ENCODE results near the gene CITED2. TPM values are rescaled to one million over a fixed set of nuclear protein-coding genes. Genes with fewer than 3 reads are reported as not detected.

CITED2 gene
- total RNA-seq, 2 experiments from 2014 or later = 36.2 to 38.7 TPM

GRCh38 chr6:139380168-139380567 lies 5.7 kb upstream of the CITED2 start:
- DNase-seq (no peak), ATAC-seq (no peak)
- CTCF ChIA-PET = interaction anchor here (1.5 kb wide), 1 partner anchor 15 kb away, joined by 7 read pairs; no protein-coding TSS in a partner anchor
- Mint-ChIP-seq H3K4me3 (no peak overlapping the region), H3K9me3 (ENCODE audit: insufficient read depth) (no peaks in the 10 kb centered on the region), H3K36me3 (ENCODE audit: low read depth) (no peaks in the 10 kb centered on the region), H3K4me1 (ENCODE audit: low read depth) (peaks cover 18% of the 10 kb centered on the region), H3K27ac (no peak overlapping the region), H3K27me3 (ENCODE audit: low read depth) (no peaks in the 10 kb centered on the region)
- POLR2A ChIA-PET = no interaction called here

- H3K9me3 Mint-ChIP-seq (ENCODE audit: insufficient read depth) = no peaks in the 10 kb centered on the region
- H3K4me3 Mint-ChIP-seq = no peak overlapping the region
- peaks cover 20% of the 10 kb centered on the region for H3K4me1 Mint-ChIP-seq (ENCODE audit: low read depth)
- peaks cover 5% of the 10 kb centered on the region for H3K36me3 Mint-ChIP-seq (ENCODE audit: low read depth)
- H3K27ac Mint-ChIP-seq = no peak overlapping the region
- no peaks in the 10 kb centered on the region for H3K27me3 Mint-ChIP-seq (ENCODE audit: low read depth)
- ChIA-PET CTCF (interaction anchor here (0.9 to 1.5 kb wide), 4 partner anchors 9 to 253 kb away, joined by 3 to 7 read pairs (median 4); no protein-coding TSS in a partner anchor), POLR2A (no interaction called here)
- ATAC-seq (no peak), DNase-seq (no peak)
These were observed 4.5 kb upstream of the CITED2 start for GRCh38 chr6:139378882-139379341.

GRCh38 chr6:139378226-139378625 lies 3.8 kb upstream of the CITED2 start:
- no peak for ATAC-seq

GRCh38 chr6:139376604-139377218 lies 2.3 kb upstream of the CITED2 start:
- no peaks in the 10 kb centered on the region for H3K27me3 Mint-ChIP-seq (ENCODE audit: low read depth)
- DNase-seq (no peak), ATAC-seq (no peak)
- H3K9me3 Mint-ChIP-seq (ENCODE audit: insufficient read depth) = no peaks in the 10 kb centered on the region
- H3K4me1 Mint-ChIP-seq (ENCODE audit: low read depth) = peaks cover 23% of the 10 kb centered on the region
- H3K36me3 Mint-ChIP-seq (ENCODE audit: low read depth) = peaks cover 23% of the 10 kb centered on the region
- ChIA-PET POLR2A (no interaction called here), CTCF (interaction anchor here (4.8 kb wide), 1 partner anchor 12 kb away, joined by 40 read pairs; no protein-coding TSS in a partner anchor)
- no peak overlapping the region for H3K27ac Mint-ChIP-seq
- peak overlapping the region; percentile 99 for H3K4me3 Mint-ChIP-seq

More at GRCh38 chr6:139378226-139378625, 3.8 kb upstream of the CITED2 start:
- H3K36me3 Mint-ChIP-seq (ENCODE audit: low read depth) = peaks cover 12% of the 10 kb centered on the region
- peaks cover 20% of the 10 kb centered on the region for H3K4me1 Mint-ChIP-seq (ENCODE audit: low read depth)
- no peaks in the 10 kb centered on the region for H3K9me3 Mint-ChIP-seq (ENCODE audit: insufficient read depth)
- no peaks in the 10 kb centered on the region for H3K27me3 Mint-ChIP-seq (ENCODE audit: low read depth)
- no peak for DNase-seq
- H3K27ac Mint-ChIP-seq = no peak overlapping the region
- ChIA-PET POLR2A (no interaction called here), CTCF (interaction anchor here (0.9 to 1.2 kb wide), 2 partner anchors 8 to 159 kb away, joined by 3 to 5 read pairs; no protein-coding TSS in a partner anchor)
- no peak overlapping the region for H3K4me3 Mint-ChIP-seq

- ATAC-seq = no peak
- Mint-ChIP-seq H3K4me3 (peak overlapping the region; percentile 99), H3K27ac (peak overlapping the region; percentile 100), H3K36me3 (ENCODE audit: low read depth) (peaks cover 30% of the 10 kb centered on the region), H3K27me3 (ENCODE audit: low read depth) (no peaks in the 10 kb centered on the region), H3K9me3 (ENCODE audit: insufficient read depth) (no peaks in the 10 kb centered on the region), H3K4me1 (ENCODE audit: low read depth) (peaks cover 30% of the 10 kb centered on the region)
- ChIA-PET POLR2A (interaction anchor here (1.2 to 2.1 kb wide), 4 partner anchors 7 to 242 kb away, joined by 5 to 15 read pairs (median 8); no protein-coding TSS in a partner anchor), CTCF (interaction anchor here (0.6 to 4.8 kb wide), 4 partner anchors 11 to 1225 kb away, joined by 3 to 40 read pairs (median 15); no protein-coding TSS in a partner anchor)
- DNase-seq = peak; percentile 32
These were observed 1.5 kb upstream of the CITED2 start for GRCh38 chr6:139376017-139376330.

GRCh38 chr6:139375226-139376016 lies 973 bp upstream of the CITED2 start:
- Mint-ChIP-seq H3K9me3 (ENCODE audit: insufficient read depth) (no peaks in the 10 kb centered on the region), H3K4me1 (ENCODE audit: low read depth) (peaks cover 35% of the 10 kb centered on the region), H3K27me3 (ENCODE audit: low read depth) (no peaks in the 10 kb centered on the region), H3K4me3 (peak overlapping the region; percentile 99), H3K36me3 (ENCODE audit: low read depth) (peaks cover 32% of the 10 kb centered on the region), H3K27ac (peak overlapping the region; percentile 100)
- CTCF ChIA-PET = interaction anchor here (0.6 to 6.8 kb wide), 11 partner anchors 8 to 1225 kb away, joined by 3 to 110 read pairs (median 6); no protein-coding TSS in a partner anchor
- POLR2A ChIA-PET = interaction anchor here (0.6 to 3.6 kb wide), 20 partner anchors 8 to 603 kb away, joined by 3 to 35 read pairs (median 6); partner anchors contain the start of genes ABRACL, CCDC28A, REPS1 and TXLNB
- ATAC-seq (peak; percentile 54), DNase-seq (peak; percentile 88)

- ATAC-seq (no peak), DNase-seq (no peak)
- peaks cover 36% of the 10 kb centered on the region for H3K36me3 Mint-ChIP-seq (ENCODE audit: low read depth)
- H3K4me3 Mint-ChIP-seq = peak overlapping the region; percentile 99
- H3K27ac Mint-ChIP-seq = peak overlapping the region; percentile 100
- ChIA-PET POLR2A (interaction anchor here (0.6 to 3.6 kb wide), 29 partner anchors 9 to 601 kb away, joined by 3 to 35 read pairs (median 4); partner anchors contain the start of genes CCDC28A, REPS1 and TXLNB), CTCF (interaction anchor here (1.0 to 6.8 kb wide), 11 partner anchors 9 to 550 kb away, joined by 4 to 110 read pairs (median 7); partner anchors contain the start of gene TXLNB)
- peaks cover 42% of the 10 kb centered on the region for H3K4me1 Mint-ChIP-seq (ENCODE audit: low read depth)
- H3K27me3 Mint-ChIP-seq (ENCODE audit: low read depth) = no peaks in the 10 kb centered on the region
- no peaks in the 10 kb centered on the region for H3K9me3 Mint-ChIP-seq (ENCODE audit: insufficient read depth)
These were observed 506 bp downstream of the CITED2 start for GRCh38 chr6:139373928-139374356.

- ATAC-seq (peak; percentile 27), DNase-seq (peak; percentile 83)
- peaks cover 41% of the 10 kb centered on the region for H3K4me1 Mint-ChIP-seq (ENCODE audit: low read depth)
- ChIA-PET POLR2A (interaction anchor here (0.7 to 3.6 kb wide), 22 partner anchors 9 to 601 kb away, joined by 3 to 35 read pairs (median 4); partner anchors contain the start of genes CCDC28A, REPS1 and TXLNB), CTCF (interaction anchor here (0.6 to 6.8 kb wide), 14 partner anchors 8 to 1953 kb away, joined by 3 to 110 read pairs (median 4); partner anchors contain the start of gene TXLNB)
- no peaks in the 10 kb centered on the region for H3K9me3 Mint-ChIP-seq (ENCODE audit: insufficient read depth)
- peaks cover 36% of the 10 kb centered on the region for H3K36me3 Mint-ChIP-seq (ENCODE audit: low read depth)
- peak overlapping the region; percentile 99 for H3K4me3 Mint-ChIP-seq
- peak overlapping the region; percentile 100 for H3K27ac Mint-ChIP-seq
- H3K27me3 Mint-ChIP-seq (ENCODE audit: low read depth) = no peaks in the 10 kb centered on the region
These were observed 1.1 kb downstream of the CITED2 start for GRCh38 chr6:139373154-139373927.

GRCh38 chr6:139372326-139373153 lies 1.9 kb downstream of the CITED2 start:
- ChIA-PET CTCF (interaction anchor here (0.6 to 6.8 kb wide), 14 partner anchors 7 to 1954 kb away, joined by 3 to 110 read pairs (median 4); no protein-coding TSS in a partner anchor), POLR2A (interaction anchor here (0.6 to 3.6 kb wide), 10 partner anchors 11 to 1490 kb away, joined by 3 to 35 read pairs (median 3); partner anchors contain the start of gene TXLNB)
- Mint-ChIP-seq H3K36me3 (ENCODE audit: low read depth) (peaks cover 36% of the 10 kb centered on the region), H3K27me3 (ENCODE audit: low read depth) (no peaks in the 10 kb centered on the region), H3K4me1 (ENCODE audit: low read depth) (peaks cover 48% of the 10 kb centered on the region), H3K9me3 (ENCODE audit: insufficient read depth) (no peaks in the 10 kb centered on the region), H3K27ac (peak overlapping the region; percentile 100), H3K4me3 (peak overlapping the region; percentile 99)
- DNase-seq = no peak
- no peak for ATAC-seq
